Measurements from ENCODE around the gene SLC6A11.

DNA sequence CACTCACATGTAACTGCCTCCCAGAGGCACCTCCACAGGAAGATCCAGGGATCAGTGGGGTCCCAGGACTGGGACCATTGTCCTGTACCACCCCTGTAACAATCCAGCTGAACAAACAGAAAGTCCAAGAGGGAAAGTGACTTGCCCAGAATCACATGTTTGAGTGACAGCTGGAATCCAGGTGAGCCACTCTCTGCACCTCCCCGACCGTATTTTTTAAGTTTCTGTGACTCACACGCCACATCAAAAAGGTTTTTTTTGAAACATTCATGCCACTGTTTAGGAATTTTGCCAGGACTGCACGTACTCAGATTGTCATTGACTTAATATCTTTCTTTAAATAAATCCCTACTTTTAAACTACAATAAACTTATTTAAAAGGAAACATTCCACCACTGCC, 166.8 kb downstream of the SLC6A11 start:
- no peak for TF ChIP-seq POLR2A (IDR thresholded peaks at IDR 0.05)
- TF ChIP-seq, protein P1, sequence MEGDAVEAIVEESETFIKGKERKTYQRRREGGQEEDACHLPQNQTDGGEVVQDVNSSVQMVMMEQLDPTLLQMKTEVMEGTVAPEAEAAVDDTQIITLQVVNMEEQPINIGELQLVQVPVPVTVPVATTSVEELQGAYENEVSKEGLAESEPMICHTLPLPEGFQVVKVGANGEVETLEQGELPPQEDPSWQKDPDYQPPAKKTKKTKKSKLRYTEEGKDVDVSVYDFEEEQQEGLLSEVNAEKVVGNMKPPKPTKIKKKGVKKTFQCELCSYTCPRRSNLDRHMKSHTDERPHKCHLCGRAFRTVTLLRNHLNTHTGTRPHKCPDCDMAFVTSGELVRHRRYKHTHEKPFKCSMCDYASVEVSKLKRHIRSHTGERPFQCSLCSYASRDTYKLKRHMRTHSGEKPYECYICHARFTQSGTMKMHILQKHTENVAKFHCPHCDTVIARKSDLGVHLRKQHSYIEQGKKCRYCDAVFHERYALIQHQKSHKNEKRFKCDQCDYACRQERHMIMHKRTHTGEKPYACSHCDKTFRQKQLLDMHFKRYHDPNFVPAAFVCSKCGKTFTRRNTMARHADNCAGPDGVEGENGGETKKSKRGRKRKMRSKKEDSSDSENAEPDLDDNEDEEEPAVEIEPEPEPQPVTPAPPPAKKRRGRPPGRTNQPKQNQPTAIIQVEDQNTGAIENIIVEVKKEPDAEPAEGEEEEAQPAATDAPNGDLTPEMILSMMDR (IDR thresholded peaks at IDR 0.05) = no peak
- TF ChIP-seq POLR2AphosphoS5 (IDR thresholded peaks at IDR 0.05) = no peak

All from gastroesophageal sphincter (tissue), 3 donors.